OCI-M2 (cell line): ENCODE measurements around the gene GATD1.
"Not testable (repeated sequence)": the region's sequence is repeated elsewhere in the genome, so short reads cannot be mapped to it uniquely, and the experiment has no call there.

ENCODE experiments used
- DNase-seq: peaks from one replicate; lab custom pipeline; 2025; ENCODE audit not compliant: unreplicated experiment; lab: John Stamatoyannopoulos, UW

Gene GATD1

DNA sequence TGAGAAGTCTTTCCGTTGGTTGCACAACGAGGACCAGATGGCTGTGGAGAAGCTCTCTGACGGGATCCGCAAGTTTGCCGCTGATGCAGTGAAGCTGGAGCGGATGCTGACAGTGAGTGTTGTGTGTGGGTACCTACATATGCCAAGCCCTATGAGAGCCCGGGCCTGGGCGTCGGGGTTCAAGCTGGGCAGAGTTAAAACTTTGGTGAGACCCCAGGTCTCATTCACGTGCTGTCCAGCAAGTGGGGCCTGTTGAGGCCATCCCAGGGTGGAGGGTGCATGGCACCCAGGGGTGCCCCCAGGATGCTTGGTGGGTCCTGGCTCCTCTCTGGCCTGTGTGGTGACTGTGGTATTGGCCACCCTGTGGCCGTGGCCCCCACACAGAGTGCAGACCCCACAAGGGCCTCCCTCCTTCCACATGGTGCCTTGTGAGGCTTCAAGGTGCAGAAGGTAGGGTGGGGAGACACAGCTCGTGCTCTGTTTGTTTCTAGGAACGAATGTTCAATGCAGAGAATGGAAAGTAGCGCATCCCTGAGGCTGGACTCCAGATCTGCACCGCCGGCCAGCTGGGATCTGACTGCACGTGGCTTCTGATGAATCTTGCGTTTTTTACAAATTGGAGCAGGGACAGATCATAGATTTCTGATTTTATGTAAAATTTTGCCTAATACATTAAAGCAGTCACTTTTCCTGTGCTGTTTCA lies 12.8 kb downstream of the GATD1 start:
- DNase-seq, result no peak

DNA sequence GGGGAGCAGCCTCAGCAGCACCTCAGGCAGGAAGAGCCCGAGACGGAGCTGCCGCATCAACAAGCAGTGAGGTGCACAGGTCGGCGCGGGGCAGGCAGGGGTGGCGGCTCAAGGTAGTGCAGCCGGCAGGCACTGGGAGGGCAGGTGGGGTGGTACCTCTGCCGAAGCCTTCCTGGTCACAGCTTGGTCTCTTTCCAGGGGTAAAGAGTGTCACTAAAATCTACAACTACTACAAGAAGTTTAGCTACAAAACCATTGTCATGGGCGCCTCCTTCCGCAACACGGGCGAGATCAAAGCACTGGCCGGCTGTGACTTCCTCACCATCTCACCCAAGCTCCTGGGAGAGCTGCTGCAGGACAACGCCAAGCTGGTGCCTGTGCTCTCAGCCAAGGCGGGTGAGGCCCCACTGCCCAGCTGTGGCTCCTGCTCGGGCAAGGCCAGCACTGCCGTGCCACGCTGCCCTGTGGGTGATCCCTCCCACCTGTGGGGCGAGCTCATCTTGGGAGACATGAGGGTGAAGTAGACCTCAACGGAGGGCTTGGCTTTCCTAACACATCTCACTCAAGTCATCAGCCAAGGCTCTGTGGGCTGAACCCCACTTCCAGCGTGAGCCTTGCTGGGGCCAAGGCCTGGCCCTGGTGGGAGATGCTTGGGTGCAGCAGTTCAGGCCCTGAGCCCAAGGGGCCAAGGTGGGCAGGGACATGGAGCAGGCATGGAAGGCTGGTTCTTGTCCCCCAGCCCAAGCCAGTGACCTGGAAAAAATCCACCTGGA lies 13.6 kb downstream of the GATD1 start:
- no peak for DNase-seq

DNA sequence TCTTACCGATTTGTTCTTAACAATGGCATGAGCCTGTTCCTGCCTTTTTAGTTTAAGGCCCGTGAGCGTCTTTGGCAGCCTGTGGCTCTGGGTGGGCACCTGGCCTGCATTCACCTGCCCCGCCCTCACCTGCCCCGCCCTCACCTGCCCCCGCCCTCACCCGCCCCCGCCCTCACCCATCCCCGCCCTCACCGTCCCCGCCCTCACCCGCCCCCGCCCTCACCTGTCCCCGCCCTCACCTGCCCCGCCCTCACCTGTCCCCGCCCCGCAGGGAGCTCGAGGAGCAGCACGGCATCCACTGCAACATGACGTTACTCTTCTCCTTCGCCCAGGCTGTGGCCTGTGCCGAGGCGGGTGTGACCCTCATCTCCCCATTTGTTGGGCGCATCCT lies 14.2 kb downstream of the GATD1 start:
- DNase-seq, result no peak

DNA sequence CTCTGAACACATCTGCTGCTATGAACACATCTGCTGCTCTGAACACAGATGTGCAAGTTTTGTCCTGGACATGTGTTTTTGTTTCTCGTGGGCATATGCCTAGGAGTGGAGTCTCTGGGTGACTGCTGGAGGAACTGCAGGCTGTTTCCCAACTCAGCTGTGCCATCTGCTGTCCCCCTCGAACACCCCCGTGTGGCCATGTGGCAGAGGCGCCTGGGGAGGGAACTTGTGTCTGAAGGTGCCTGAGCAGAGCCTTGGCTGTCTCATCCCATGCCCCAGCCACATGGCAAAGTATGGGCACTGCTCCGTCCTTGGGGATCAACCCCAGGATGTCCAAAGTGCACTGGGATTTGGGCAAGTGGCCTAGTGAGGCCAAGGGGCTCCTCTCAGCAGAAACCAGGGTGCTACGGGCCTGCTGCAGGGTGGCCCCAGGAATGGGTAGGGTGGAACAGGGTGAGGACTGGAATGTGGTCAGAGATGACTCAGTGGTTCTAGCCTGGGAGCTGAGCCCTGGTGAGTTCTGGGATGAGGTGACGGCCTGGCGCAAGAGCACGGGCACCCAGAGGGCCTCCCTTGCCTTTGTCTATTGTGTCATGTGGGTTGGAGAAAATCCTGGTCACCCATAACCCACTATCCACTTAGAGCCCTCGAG lies 14.7 kb downstream of the GATD1 start:
- no peak for DNase-seq

DNA sequence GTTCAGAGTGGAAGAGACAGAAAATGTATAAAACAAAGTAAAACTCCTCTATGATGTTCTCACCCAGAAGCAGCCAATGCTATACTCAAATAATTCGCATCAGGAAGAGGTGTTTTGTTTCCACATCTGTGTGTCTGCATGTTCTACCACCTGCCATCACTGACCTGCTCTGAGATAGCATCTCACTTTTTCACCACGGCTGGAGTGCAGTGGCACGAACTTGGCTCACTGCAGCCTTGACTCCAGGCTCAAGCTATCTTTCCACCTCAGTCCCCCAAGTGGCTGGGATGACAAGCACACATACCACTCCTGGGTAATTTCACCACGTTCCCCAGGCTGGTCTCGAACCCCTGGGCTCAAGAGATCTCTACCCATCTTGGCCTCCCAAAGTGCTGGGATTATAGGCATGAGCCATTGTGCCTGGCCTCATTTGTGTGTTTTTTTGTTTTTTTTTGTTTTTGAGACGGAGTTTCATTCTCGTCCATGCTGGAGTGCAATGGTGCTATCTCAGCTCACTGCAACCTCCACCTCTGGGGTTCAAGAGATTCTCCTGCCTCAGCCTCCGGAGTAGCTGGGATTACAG lies 15.7 kb downstream of the GATD1 start:
- DNase-seq, result no peak

DNA sequence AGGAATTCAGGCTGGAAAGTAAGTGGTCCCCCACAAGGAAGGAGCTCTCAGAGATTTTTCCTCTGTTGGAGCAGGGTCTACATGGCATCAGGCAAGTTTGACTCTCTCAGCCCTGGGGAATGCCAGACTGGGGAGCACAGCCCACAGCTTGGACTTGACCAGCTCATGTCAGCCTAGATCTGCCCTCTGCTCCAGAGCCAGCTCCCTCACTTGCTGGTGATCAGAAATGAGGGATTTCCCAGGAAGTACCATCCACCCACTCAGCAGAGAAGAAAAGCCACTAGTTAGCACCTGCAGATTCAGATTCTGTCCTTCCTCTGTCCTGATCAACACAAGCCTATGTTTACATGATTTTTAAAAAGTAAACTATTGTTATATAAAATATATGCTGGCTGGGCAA lies 17.1 kb downstream of the GATD1 start:
- no peak for DNase-seq

DNA sequence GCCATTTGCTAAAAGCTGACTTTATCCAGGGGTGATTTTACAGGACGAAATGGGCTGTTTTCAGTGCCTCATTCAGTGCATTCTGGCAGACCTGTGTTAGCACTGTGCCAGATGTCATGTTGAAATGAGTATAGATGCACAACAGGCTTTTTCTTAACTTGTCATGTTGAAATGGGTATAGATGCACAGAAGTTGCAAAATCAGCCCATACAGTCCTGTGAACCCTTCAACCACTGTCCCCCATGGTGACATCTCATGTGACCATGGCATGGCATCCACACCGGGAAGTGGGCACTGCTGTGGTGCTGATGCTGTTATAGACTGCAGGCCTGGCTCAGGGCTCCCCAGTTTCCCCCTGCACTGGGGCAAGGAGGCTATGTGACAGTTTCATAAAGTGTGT lies 27.6 kb downstream of the GATD1 start:
- no peak for DNase-seq

DNA sequence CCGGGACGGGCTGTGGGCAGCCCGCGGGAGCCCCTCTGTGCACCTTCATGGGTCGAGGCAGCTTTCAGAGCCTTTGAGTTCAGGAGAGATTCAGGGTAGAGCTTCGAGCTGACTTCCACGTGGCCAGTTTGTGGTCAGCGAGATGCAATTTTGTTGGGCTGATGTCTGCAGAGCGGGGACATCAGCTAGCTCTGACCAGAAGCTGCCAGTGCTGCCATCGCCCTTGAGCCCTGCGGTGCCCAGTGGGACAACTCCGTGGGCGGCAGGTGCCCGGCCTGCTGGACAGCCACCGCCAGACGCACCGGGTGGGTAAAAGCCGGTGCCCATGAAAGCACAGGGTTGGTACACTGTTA lies 29.3 kb downstream of the GATD1 start:
- no peak for DNase-seq

DNA sequence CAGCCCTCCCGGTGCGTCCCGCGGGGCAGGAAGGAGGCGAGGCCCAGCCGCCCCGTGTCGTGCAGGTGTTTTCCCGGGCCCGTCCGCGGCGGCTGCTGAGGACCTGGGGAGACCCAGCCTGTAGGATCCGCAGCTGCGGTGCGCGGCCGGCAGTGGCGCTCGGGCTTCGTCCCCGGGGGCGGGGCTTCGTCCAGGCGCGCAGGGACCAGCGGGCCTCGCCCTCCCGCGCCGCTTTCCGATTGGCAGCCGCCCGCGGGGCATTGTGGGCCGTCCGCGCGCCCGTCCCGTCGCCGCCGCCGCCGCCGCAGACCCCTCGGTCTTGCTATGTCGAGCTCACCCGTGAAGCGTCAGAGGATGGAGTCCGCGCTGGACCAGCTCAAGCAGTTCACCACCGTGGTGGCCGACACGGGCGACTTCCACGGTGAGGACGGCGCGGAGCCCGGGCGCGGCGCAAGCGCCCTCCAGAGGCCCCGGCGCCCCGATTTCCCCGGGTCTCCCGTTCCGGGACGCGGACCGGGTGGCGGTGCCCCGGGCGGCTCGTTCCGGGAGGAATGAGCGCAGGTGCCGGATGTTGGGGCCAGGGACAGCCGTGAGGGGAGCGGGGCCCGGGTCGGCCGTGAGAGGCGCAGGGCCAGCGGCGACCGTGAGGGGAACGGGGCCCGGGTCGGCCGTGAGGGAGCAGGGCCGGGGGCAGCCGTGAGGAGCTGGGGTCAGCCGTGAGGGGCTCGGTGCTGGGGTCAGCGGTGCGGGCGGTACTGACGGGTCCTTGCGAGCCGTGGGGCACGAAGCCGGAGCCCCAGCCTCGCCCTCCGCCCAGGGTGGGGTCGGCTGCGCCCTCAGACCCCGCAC lies 29.9 kb downstream of the GATD1 start, which contains the start of gene TALDO1:
TALDO1 (plus strand) TSS at position 307 of the 849 bp plus-strand sequence; CDS start at position 325, 18 bp downstream.
- peak; percentile 22 for DNase-seq

DNA sequence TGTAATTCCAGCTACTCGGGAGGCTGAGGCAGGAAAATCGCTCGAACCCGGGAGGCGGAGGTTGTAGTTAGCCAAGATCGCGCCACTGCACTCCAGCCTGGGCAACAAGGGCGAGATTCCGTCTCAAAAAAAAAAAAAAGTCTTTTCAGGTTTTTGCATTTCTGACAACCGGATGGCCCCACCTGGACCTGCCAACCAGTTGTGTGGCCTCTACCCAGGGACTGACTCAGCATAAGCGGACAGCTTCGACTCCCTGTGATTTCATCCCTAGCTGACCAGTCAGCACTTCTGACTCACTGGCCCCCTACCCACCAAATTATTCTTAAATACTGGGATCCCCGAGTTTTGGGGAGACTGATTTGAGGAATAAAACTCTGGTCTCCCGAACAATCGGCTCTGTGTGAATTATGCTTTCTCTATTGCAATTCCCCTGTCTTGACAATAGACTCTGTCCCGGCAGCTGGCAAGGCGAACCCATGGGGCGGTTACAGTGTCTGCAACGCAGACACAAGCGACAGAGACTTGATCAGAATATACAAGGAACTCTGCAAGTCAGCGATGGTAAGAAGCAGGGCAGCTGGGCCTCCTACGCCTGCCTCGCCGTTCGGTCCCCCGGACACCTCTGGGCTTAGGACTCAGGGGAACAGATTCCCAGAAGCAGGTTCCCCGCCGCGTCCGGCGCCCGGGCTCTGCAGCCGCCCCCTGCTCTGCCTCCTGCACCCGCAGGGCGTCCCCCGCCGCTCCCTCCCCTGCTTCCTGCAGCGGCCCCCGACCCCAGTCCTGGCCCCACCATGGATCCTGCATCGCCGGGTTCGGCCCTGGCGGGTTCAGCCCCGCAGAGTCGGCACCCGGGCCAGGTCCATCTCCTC lies 30.8 kb downstream of the GATD1 start:
- DNase-seq, result no peak

DNA sequence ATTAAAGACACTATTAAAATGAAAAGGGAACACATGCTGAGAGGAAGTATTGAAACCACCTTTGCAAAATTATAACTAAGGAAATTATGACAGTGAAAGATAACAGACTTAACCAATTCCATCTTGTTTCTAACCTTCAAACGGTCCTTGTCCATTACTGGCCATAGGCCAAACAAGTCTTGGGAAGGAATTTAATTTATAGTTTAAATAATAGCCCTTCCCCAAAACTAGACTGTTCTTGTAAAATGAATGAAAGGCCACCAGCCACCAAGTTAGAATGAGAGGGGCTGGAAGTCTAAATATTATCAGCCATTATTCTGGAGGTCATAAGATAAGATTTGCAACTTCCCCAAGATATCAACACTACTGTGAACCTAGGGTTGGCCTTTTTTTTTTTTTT lies 31.9 kb downstream of the GATD1 start:
- DNase-seq, result no peak

DNA sequence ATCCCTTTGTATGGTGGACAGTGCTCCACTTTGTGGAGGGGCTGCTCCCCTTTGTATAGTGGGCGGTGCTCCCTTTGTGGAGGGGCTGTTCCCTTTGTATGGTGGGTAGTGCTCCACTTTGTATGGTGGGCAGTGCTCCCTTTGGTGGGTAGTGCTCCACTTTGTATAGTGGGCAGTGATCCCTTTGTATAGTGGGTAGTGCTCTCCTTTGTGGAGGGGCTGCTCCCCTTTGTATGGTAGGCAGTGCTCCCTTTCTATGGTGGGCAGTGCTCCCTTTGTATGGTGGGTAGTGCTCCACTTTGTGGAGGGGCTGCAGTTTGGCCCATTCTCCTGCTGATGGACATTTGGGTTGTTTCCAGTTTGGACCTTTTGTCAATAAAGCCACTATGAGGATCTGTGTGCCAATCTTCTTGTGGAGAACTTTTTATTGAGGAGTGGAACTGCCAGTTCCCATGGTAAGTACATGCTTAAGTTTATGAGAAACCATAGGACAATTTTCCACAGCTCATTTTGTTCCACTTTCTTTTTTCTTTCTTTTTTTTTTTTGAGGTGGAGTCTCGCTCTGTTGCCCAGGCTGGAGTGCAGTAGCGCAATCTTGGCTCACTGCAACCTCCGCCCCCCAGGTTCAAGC lies 34.6 kb downstream of the GATD1 start:
- DNase-seq, result no peak

DNA sequence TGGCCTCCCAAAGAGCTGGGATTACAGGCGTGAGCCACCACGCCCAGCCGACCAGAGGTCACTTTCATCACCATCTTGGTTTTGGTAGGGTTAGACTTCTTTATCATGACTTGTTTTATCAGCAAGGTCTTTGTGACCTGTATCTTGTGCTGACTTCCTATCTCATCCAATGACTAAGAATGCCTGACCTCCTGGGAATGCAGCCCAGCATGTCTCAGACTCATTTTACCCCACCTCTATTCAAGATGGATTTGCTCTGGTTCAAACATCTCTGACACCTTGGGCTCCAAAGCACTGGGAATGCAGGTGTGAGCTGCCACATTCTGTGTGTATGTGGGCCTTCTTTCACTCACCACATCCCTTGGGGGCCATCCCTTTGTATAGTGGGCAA lies 35.1 kb downstream of the GATD1 start:
- no peak for DNase-seq

DNA sequence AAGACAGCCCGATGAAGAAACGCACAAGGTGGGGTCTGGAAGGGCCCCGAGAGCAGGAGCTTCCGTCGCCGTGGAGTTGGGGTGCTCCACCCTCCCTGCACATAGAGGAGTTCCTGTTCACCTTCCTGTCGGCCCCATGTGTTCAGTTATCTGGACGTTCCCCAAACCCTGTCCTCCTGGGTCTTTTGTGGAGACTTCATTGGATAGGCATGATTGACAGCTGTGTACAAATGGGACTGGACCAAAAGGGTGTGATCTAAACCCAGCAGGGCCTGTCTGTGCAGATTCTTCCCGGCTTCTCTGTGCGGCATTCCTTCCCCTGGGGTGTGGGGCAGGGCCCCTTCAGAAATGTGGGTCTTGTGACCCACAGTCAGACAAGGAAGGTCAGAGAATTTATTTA lies 39.4 kb downstream of the GATD1 start:
- not testable (repeated sequence) for DNase-seq

DNA sequence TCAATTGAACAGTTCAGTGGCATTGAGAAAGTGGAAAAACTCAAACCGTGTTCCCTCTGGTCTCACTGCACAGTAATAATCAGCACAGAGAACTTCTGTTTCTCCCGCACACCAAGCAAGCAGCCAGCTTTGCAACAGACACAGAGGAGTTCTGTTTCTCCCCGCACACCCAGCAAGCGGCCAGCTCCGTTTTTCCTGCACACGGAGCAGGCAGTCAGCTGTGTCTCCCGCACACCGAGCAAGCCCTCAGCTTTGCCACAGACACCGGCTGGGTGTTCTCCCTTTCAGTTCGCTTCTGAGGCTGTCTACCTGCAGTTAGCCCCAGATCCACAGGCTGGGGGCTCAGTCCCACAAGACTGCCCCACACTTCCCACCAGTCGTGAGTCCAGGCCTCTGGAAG lies 39.9 kb downstream of the GATD1 start:
- no peak for DNase-seq

DNA sequence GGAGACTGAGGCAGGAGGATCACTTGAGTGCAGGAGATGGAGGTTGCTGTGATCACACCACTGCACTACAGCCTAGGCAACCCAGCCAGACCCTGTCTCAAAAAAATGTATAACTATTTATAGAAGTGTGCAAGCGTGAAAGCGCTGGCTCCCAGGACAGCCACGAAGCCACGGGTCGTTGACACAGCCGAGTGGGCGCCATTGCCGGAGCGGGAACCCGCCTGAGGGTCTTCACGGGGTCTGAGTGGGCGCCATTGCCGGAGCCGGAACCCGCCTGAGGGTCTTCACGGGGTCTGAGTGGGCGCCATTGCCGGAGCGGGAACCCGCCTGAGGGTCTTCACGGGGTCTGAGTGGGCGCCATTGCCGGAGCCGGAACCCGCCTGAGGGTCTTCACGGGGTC lies 42.7 kb downstream of the GATD1 start:
- DNase-seq, result not testable (repeated sequence)

DNA sequence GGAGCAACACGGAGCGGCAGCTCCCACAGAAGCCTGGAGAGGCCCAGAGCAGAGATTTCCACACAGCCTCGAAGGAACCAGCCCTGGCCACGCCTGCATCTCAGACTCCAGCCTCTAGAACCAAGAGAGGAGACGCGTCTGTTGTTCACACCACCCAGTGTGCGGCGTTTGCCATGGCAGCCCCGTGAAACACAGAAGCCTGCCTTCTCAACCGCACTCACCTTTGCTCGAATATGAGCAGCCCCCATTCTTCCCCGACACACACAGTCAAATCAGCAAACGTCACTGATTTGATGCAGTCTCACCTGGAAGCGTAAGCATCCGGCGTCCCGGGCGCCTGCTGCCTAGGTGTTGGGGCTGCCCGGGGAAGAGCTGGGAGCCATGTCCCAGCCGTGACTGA lies 44.2 kb downstream of the GATD1 start:
- DNase-seq, result no peak

DNA sequence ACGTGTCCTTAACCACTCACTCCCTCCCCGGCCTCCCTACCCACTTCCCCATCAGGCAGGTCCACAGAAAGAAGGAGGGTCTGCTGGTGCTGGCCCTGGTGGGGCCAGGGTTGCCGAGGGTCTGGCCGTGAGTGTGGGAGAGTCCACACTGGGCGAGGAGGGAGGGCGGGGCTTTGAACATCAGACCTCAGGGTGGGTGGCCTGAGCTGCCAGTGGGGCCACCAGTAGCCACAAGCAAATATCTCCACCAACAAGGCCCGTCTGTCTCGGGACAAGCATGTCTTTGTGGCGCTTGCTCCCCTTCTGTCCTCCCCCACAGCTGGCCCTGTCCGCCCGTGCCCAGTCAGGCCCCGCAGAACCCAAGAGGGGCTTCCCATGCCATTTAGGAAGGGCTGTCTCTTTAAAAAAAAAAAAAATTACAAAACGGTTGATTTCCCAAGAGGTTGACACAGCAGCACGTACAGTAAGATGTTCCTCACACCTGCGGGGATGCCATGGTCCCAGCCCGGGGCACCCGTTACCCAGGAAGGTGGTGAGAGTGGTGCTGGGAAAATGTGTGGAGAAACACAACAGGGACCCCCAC lies 47.7 kb downstream of the GATD1 start:
- no peak for DNase-seq

DNA sequence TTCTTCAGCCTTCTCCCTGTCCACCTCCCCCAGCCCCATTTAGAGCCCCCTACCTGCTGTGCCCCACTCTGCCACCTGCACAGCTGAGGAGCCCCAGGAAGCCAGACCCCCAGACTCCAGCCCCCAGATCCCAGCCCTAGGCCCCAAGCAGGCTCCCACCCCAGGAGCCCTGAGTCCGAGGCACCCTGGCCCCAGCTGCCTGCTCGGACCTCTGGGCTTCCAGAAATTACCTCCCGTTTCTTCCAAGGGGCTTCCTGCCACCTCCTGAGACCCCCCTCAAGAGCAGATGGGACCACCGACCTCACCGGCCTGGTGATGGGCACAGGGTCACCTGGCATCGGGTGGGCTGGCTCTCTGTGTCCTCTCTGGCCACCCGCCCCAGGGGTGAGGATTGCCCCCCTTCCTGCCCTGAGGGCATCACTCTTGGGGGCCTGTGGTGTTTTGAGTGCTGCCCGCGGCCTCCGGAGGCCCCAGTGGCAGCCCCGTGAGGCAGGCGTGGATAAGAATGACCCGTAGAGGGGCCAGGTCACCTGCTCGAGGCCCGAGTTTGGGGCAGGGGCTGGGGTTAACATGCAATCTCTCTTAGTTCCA lies 48.3 kb downstream of the GATD1 start:
- DNase-seq, result no peak
